BE2C (cell line): ENCODE measurements around the gene ADCY2.
A peak's percentile ranks its signal among the peaks of the same experiment; 100 is the strongest.

Experiments
- DNase-seq: peaks from one replicate; pipeline ENCODE4 v3.0.0-alpha.2; 2020
- H3K27me3 ChIP-seq: fragments of 250-450 bp; sonication (Bioruptor Pico); 2 replicates; pipeline ENCODE4 v1.5.1; 2020; ENCODE audit warnings: mild to moderate bottlenecking
- H3K36me3 ChIP-seq: fragments of 250-450 bp; sonication (Bioruptor Pico); 2 replicates; pipeline ENCODE4 v1.5.1; 2020; ENCODE audit warnings: mild to moderate bottlenecking
- H3K4me1 ChIP-seq: fragments of 250-450 bp; sonication (Bioruptor Pico); 2 replicates; pipeline ENCODE4 v1.5.1; 2020
- H3K4me3 ChIP-seq: 2 replicates; pipeline ENCODE4 v1.5.1; 2011; ENCODE audit warnings: low read depth, low read length
- H3K9me3 ChIP-seq: fragments of 250-450 bp; sonication (Bioruptor Pico); 2 replicates; pipeline ENCODE4 v1.5.1; 2020
- TF ChIP-seq, protein P1 (sequence below): IDR thresholded peaks from 2 replicates; pipeline ENCODE4 v1.5.1; 2012; ENCODE audit warnings: mild to moderate bottlenecking, low read depth, low read length

The ADCY2 gene

DNA sequence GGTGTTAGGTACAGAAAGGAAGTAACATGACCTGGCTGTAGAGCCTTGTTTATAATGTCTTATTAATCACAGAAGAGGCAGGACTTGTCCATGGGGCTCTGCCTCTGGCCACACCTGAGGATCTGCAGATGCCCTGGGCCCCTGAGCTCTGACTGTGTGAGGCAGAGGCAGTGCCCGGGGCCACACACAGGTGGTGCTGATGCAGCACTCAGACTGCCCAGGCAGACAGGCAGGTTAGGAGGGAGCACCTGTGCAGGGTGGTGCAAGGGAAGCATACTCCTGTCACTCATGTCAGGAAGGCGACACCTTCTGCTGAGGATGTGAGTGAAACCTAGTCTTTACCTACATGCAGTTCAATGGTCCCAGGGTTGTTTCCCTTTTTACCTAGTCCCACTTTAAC lies 366.3 kb downstream of the ADCY2 start:
- no peak overlapping the region for H3K4me3 ChIP-seq
- no peak for DNase-seq
- H3K36me3 ChIP-seq: no peaks in the 10 kb centered on the region
- peaks cover 10% of the 10 kb centered on the region; the same call in 1 of the 2 replicates for H3K27me3 ChIP-seq
- H3K4me1 ChIP-seq: no peaks in the 10 kb centered on the region
- TF ChIP-seq, protein P1, sequence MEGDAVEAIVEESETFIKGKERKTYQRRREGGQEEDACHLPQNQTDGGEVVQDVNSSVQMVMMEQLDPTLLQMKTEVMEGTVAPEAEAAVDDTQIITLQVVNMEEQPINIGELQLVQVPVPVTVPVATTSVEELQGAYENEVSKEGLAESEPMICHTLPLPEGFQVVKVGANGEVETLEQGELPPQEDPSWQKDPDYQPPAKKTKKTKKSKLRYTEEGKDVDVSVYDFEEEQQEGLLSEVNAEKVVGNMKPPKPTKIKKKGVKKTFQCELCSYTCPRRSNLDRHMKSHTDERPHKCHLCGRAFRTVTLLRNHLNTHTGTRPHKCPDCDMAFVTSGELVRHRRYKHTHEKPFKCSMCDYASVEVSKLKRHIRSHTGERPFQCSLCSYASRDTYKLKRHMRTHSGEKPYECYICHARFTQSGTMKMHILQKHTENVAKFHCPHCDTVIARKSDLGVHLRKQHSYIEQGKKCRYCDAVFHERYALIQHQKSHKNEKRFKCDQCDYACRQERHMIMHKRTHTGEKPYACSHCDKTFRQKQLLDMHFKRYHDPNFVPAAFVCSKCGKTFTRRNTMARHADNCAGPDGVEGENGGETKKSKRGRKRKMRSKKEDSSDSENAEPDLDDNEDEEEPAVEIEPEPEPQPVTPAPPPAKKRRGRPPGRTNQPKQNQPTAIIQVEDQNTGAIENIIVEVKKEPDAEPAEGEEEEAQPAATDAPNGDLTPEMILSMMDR: no peak
- no peaks in the 10 kb centered on the region for H3K9me3 ChIP-seq

DNA sequence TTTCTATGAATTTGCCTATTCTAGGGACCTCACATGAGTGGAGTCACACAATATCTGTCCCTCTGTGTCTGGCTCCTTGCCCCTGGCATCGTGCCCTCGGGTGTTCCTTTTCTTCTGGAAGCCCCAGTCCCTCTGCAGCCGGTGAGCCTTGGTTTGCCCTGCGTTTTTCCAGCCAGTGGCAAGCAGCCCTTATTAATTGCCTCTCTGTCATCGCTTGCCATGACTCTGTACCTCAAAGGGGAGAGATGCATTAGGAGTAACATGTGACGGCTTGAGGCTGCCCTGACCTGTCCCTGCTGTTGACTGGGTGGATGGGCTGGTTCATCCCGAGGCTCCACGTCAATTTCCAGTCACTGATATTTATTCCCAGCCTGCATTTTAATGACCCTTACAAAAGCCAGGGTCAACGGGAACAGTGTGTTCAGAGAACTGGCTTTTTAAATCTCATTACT lies 367.7 kb downstream of the ADCY2 start:
- TF ChIP-seq, protein P1: no peak
- Histone ChIP-seq H3K4me1 (no peaks in the 10 kb centered on the region), H3K36me3 (no peaks in the 10 kb centered on the region), H3K27me3 (peaks cover 15% of the 10 kb centered on the region; the same call in 1 of the 2 replicates), H3K9me3 (no peaks in the 10 kb centered on the region), H3K4me3 (no peak overlapping the region)
- DNase-seq: no peak

DNA sequence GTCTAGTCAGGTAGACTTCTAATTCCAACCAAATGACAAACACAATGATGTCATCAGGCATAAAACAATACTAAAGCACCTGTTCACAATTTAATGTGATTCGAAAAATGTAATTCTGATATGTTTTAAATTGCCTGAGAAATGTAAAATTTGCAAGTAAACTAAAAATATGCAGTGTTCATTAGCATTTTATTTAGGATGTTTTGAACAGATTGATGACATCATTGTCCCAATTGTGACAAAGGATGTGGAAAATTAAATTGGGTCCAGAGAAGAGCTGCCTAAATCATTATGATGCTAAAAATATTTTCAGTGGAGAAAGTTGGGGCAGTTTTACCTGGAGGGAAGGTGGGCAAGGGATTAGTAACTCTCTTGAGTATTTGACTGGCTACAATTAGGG lies 368.5 kb downstream of the ADCY2 start:
- H3K9me3 ChIP-seq: no peaks in the 10 kb centered on the region
- no peaks in the 10 kb centered on the region for H3K4me1 ChIP-seq
- H3K36me3 ChIP-seq: no peaks in the 10 kb centered on the region
- H3K4me3 ChIP-seq: no peak overlapping the region
- TF ChIP-seq, protein P1: no peak
- no peak for DNase-seq
- peaks cover 15% of the 10 kb centered on the region; the same call in 1 of the 2 replicates for H3K27me3 ChIP-seq

DNA sequence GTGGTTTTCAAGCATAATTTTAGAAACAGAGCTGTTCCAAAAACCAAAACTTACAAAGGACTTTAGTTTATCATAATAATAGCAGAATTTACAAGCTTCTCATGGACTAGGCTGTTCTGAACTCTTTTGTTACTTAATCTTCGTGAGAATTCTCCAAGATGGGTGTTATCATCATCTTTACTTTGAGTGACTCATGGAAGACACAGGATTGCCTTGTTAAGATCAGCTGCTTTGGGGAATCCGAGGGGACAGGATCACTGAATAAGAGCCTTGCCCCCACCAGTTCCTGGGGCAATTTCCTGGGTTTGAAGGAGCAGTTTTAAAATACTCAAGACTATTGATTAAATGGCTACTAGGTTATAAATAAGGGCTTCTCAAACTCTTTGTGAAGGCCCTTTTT lies 374.5 kb downstream of the ADCY2 start:
- DNase-seq: no peak
- TF ChIP-seq, protein P1: no peak
- H3K36me3 ChIP-seq: no peaks in the 10 kb centered on the region
- H3K4me3 ChIP-seq: no peak overlapping the region
- H3K27me3 ChIP-seq: peaks cover 13% of the 10 kb centered on the region; the same call in 1 of the 2 replicates
- H3K4me1 ChIP-seq: no peaks in the 10 kb centered on the region
- no peaks in the 10 kb centered on the region for H3K9me3 ChIP-seq

DNA sequence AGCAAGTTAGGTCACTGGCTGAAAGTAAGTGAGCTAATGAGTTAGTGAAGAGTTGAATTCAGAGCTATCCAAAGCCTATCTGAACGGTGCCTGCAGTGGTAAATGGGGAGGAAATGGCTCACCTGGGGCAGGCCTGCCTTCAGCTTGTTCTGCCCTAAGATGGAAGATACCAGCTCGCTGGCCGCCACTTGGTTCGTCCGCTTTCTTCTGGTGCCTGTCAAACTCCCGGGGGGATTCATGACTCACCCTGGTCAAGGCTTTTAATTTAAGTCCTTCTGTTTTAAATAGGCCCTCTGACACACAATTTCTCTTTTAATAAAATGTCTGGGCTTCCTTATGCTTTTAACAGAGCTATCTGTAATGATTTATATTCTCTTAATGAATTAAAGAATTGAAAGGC lies 376.2 kb downstream of the ADCY2 start:
- Histone ChIP-seq H3K9me3 (no peaks in the 10 kb centered on the region), H3K36me3 (no peaks in the 10 kb centered on the region), H3K4me3 (no peak overlapping the region), H3K27me3 (0 out of 2 replicates have a peak, but pooled peaks cover 5% of the 10 kb centered on the region), H3K4me1 (no peaks in the 10 kb centered on the region)
- TF ChIP-seq, protein P1: no peak
- DNase-seq: peak; percentile 20

DNA sequence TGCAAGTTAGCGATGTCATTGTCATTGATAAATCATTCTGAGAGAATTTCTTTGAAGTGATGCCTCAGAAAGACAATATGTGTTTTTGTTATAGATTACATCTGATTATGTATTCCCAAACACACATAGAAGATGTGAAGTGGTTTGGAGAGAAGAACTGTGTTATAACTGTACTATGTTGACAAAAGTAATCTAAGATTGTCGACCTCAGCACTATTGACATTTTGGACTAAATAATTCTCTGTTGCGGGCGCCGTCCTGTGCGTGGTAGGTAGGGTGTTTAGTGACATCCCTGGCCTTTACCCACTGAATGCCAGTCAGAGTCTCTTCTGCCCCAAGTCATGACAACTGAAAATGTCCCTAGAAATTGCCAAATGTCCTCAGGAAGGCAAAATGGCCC lies 377.2 kb downstream of the ADCY2 start:
- H3K4me1 ChIP-seq: no peaks in the 10 kb centered on the region
- H3K9me3 ChIP-seq: no peaks in the 10 kb centered on the region
- H3K4me3 ChIP-seq: no peak overlapping the region
- TF ChIP-seq, protein P1: no peak
- H3K27me3 ChIP-seq: no peaks in the 10 kb centered on the region
- DNase-seq: no peak
- H3K36me3 ChIP-seq: no peaks in the 10 kb centered on the region
